ENCODE data around the gene BIRC5. TPM values are rescaled to one million over a fixed set of nuclear protein-coding genes. Genes with fewer than 3 reads are reported as not detected.

The BIRC5 gene
- polyA plus RNA-seq, 1 donor (not counting 4 experiments of a cell fraction or from before 2014, with no cell fraction given), result 11.5 TPM

DNA sequence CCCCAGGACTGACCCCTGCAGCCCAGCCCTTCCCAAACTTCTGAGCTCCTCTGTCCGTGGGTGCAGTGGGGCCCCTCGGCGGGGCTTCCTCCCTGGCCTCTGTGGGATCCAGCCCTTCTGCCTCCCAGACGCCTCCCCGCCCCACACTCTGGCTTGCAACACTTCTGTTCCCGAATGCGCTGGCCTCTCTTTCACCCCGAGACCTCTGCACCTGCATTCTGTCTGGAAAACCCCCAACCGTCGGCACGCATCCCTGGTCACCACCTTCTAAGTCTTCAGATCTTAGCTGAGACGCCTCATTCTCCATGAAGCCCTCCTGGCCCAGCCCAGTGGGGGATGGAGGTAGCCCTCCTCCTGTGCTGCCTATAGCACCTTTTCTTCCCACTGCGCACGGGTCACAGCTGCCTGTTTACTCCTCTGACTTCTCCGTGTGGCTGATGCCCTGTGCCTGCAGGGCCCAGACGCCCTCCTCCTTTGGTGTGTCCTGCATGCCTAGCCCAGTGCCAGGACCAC is 43.8 kb downstream of the BIRC5 start:
- Histone ChIP-seq H3K4me2 (ENCODE audit: control insufficient read depth, extremely low read depth, insufficient read depth, low read depth, low read length) (no peak overlapping the region), H3K9me1 (ENCODE audit: control insufficient read depth, extremely low read depth, insufficient read depth, low read length) (no peaks in the 10 kb centered on the region), H3K27me3 (ENCODE audit: control insufficient read depth, extremely low read depth, insufficient read depth, low read length) (peaks cover 10% of the 10 kb centered on the region), H3K36me3 (ENCODE audit: control insufficient read depth in 2 of 2, extremely low read depth in 1 of 2, insufficient read depth in 2 of 2, low read length in 2 of 2) (no peaks in the 10 kb centered on the region), H3K4me1 (ENCODE audit: control insufficient read depth, extremely low read depth, insufficient read depth, low read length) (no peaks in the 10 kb centered on the region), H3K79me2 (ENCODE audit: control insufficient read depth, insufficient read depth, low read length) (no peaks in the 10 kb centered on the region), H2AFZ (ENCODE audit: control insufficient read depth, low read length) (no peak overlapping the region), H3K27ac (ENCODE audit: control insufficient read depth, insufficient read depth, low read length) (no peak overlapping the region), H3K9me3 (ENCODE audit: control insufficient read depth, low read depth, low read length) (no peaks in the 10 kb centered on the region), H4K20me1 (ENCODE audit: control insufficient read depth, extremely low read depth, insufficient read depth, low read length) (no peaks in the 10 kb centered on the region), H3K9ac (ENCODE audit: control insufficient read depth, extremely low read depth, insufficient read depth, low read length) (no peak overlapping the region), H3K4me3 (ENCODE audit: control insufficient read depth in 2 of 3, extremely low read depth in 1 of 3, insufficient read depth in 2 of 3, low read depth in 1 of 3, low read length in 3 of 3) (no peak overlapping the region)
- no peak for DNase-seq (ENCODE audit: low read depth, low spot score)
- dilution Hi-C loops (cut with MboI; ENCODE audit: extremely low pct_ligation_motif_present, low sequenced_read_pairs), result no loop called here
- no peak for FAIRE-seq
- TF ChIP-seq EZH2 (IDR thresholded peaks at IDR 0.05; ENCODE audit: low read length), result no peak
- TF ChIP-seq, protein P1, sequence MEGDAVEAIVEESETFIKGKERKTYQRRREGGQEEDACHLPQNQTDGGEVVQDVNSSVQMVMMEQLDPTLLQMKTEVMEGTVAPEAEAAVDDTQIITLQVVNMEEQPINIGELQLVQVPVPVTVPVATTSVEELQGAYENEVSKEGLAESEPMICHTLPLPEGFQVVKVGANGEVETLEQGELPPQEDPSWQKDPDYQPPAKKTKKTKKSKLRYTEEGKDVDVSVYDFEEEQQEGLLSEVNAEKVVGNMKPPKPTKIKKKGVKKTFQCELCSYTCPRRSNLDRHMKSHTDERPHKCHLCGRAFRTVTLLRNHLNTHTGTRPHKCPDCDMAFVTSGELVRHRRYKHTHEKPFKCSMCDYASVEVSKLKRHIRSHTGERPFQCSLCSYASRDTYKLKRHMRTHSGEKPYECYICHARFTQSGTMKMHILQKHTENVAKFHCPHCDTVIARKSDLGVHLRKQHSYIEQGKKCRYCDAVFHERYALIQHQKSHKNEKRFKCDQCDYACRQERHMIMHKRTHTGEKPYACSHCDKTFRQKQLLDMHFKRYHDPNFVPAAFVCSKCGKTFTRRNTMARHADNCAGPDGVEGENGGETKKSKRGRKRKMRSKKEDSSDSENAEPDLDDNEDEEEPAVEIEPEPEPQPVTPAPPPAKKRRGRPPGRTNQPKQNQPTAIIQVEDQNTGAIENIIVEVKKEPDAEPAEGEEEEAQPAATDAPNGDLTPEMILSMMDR (optimal IDR thresholded peaks at IDR 0.05 in 1 of 3, IDR thresholded peaks at IDR 0.05 in 1 of 3, conservative IDR thresholded peaks at IDR 0.05 in 1 of 3; ENCODE audit: extremely low read depth in 1 of 3, insufficient read depth in 2 of 3, low read length in 3 of 3), result no peak

- dilution Hi-C loops (cut with MboI; ENCODE audit: extremely low pct_ligation_motif_present, low sequenced_read_pairs), result no loop called here
- Histone ChIP-seq H3K79me2 (ENCODE audit: control insufficient read depth, insufficient read depth, low read length) (no peaks in the 10 kb centered on the region), H2AFZ (ENCODE audit: control insufficient read depth, low read length) (no peak overlapping the region), H3K27me3 (ENCODE audit: control insufficient read depth, extremely low read depth, insufficient read depth, low read length) (peaks cover 14% of the 10 kb centered on the region), H3K9me3 (ENCODE audit: control insufficient read depth, low read depth, low read length) (no peaks in the 10 kb centered on the region), H3K27ac (ENCODE audit: control insufficient read depth, insufficient read depth, low read length) (no peak overlapping the region), H3K9ac (ENCODE audit: control insufficient read depth, extremely low read depth, insufficient read depth, low read length) (no peak overlapping the region), H3K4me3 (ENCODE audit: control insufficient read depth in 2 of 3, extremely low read depth in 1 of 3, insufficient read depth in 2 of 3, low read depth in 1 of 3, low read length in 3 of 3) (no peak overlapping the region), H4K20me1 (ENCODE audit: control insufficient read depth, extremely low read depth, insufficient read depth, low read length) (no peaks in the 10 kb centered on the region), H3K9me1 (ENCODE audit: control insufficient read depth, extremely low read depth, insufficient read depth, low read length) (no peaks in the 10 kb centered on the region), H3K4me1 (ENCODE audit: control insufficient read depth, extremely low read depth, insufficient read depth, low read length) (no peaks in the 10 kb centered on the region), H3K36me3 (ENCODE audit: control insufficient read depth in 2 of 2, extremely low read depth in 1 of 2, insufficient read depth in 2 of 2, low read length in 2 of 2) (no peaks in the 10 kb centered on the region), H3K4me2 (ENCODE audit: control insufficient read depth, extremely low read depth, insufficient read depth, low read depth, low read length) (no peak overlapping the region)
- no peak for FAIRE-seq
- no peak for DNase-seq (ENCODE audit: low read depth, low spot score)
- TF ChIP-seq, protein P1 (optimal IDR thresholded peaks at IDR 0.05 in 1 of 3, IDR thresholded peaks at IDR 0.05 in 1 of 3, conservative IDR thresholded peaks at IDR 0.05 in 1 of 3; ENCODE audit: extremely low read depth in 1 of 3, insufficient read depth in 2 of 3, low read length in 3 of 3), result no peak
- no peak for TF ChIP-seq EZH2 (IDR thresholded peaks at IDR 0.05; ENCODE audit: low read length)
Measured at GRCh38 chr17:78258323-78259191, 44.5 kb downstream of the BIRC5 start.

Data from keratinocyte (primary cell).